Kidney epithelial cell (primary cell): ENCODE results near the gene AKAP17A. TPM values are rescaled to one million over a fixed set of nuclear protein-coding genes. Genes with fewer than 3 reads are reported as not detected.
"Not testable (repeated sequence)": the region's sequence is repeated elsewhere in the genome, so short reads cannot be mapped to it uniquely, and the experiment has no call there.

Source experiments
- DNase-seq: peaks from one replicate; pipeline ENCODE4 v3.0.0-alpha.2; 2010; ENCODE audit warnings: low read depth
- H3K27me3 ChIP-seq: 2 replicates; pipeline ENCODE4 v1.6.0; 2011; ENCODE audit warnings: low read length; ENCODE audit not compliant: control insufficient read depth, insufficient read depth
- H3K36me3 ChIP-seq: 2 replicates; pipeline ENCODE4 v1.5.1; 2011; ENCODE audit warnings: low read length; ENCODE audit not compliant: control insufficient read depth, insufficient read depth
- H3K4me3 ChIP-seq: 2 replicates; pipeline ENCODE4 v1.5.1; 2011; ENCODE audit warnings: low read depth, mild to moderate bottlenecking, control low read depth, low read length
- CTCF ChIP-seq: IDR thresholded peaks from 2 replicates; pipeline ENCODE4 v1.5.1; 2011; ENCODE audit warnings: mild to moderate bottlenecking, moderate library complexity, low read length, control low read depth, inconsistent platforms; ENCODE audit not compliant: insufficient read depth, poor library complexity, severe bottlenecking
- total RNA-seq: library from RNA; depleted of rRNA; stranded (reverse); fragments of >200 nt; gene quantifications from 2 replicates; pipeline ENCODE4 v1.2.3, GENCODE V29; 2015

Gene AKAP17A
- total RNA-seq, 1 donor from 2014 or later = 54.4 TPM

GRCh38 chrX:1554469-1555210 lies 36.8 kb upstream of the AKAP17A start:
- no peak for DNase-seq
- Histone ChIP-seq H3K4me3 (no peak overlapping the region), H3K36me3 (no peaks in the 10 kb centered on the region), H3K27me3 (no peaks in the 10 kb centered on the region)
- no peak for TF ChIP-seq CTCF

- no peak for TF ChIP-seq CTCF
- no peak for DNase-seq
- no peak overlapping the region for H3K4me3 ChIP-seq
- no peaks in the 10 kb centered on the region for H3K27me3 ChIP-seq
- H3K36me3 ChIP-seq = no peaks in the 10 kb centered on the region
Observed at GRCh38 chrX:1555370-1555769, 36.0 kb upstream of the AKAP17A start.

GRCh38 chrX:1557442-1557841 lies 34.0 kb upstream of the AKAP17A start:
- DNase-seq, H3K36me3 ChIP-seq, H3K4me3 ChIP-seq, H3K27me3 ChIP-seq: not testable (repeated sequence)

DNA sequence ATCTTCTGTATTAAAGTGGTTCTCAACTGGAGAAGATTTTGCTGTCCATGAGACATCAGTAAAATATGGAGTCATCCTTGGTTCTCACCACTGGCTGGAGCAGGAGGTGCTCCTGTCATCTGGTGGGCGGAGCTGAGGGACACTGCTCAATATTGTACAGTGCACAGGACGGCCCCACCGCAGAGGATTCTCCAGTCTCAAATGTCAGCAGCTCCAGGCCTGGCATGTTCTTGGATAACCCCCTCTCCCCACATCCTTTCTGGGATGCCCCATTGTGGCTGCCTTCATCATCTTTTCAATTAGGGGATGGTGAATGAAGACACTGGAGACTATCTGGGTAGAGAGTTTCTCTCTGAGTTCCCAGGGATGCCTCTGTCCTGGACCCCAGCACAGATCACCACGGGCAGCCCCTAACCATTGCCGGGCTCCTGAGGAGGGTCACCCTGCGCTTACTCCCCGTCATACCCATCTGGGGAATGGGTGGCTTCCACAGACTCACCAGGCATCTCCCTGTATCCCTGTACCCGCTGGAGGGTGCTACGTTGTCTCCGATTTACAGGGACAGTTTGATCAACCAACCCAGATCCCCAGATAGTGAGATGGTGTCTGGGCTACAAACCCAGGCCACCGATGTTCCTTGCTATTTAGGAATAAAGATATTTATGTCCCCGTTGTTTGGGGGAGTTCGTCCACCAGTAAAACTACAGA lies 32.5 kb upstream of the AKAP17A start:
- Histone ChIP-seq H3K36me3 (no peaks in the 10 kb centered on the region), H3K27me3 (no peaks in the 10 kb centered on the region), H3K4me3 (no peak overlapping the region)
- DNase-seq = no peak
- no peak for TF ChIP-seq CTCF

DNA sequence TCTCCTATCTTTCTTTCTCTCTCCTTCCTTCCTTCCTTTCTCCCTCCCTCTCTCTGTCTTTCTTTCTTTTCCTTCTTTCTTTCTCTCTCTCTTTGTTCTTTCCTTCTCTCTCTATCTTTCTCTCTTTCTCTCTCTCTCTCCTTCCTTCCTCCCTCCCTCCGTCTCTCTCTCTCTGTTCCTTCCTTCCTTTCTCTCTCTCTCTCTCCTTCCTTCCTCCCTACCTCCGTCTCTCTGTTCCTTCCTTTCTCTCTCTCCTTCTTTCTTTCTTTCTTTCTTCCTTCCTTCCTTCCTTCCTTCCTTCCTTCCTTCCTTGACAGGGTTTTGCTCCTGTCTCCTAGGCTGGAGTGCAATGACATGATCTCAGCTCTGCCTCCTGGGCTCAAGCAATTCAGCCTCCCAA lies 30.2 kb upstream of the AKAP17A start:
- Histone ChIP-seq H3K36me3 (no peaks in the 10 kb centered on the region), H3K4me3 (no peak overlapping the region), H3K27me3 (no peaks in the 10 kb centered on the region)
- DNase-seq = no peak
- no peak for TF ChIP-seq CTCF

GRCh38 chrX:1564077-1564476 lies 27.3 kb upstream of the AKAP17A start:
- H3K4me3 ChIP-seq, H3K36me3 ChIP-seq, H3K27me3 ChIP-seq, DNase-seq: not testable (repeated sequence)
